K562 (cell line): ENCODE results near the gene CALR3. TPM values are rescaled to one million over a fixed set of nuclear protein-coding genes. Genes with fewer than 3 reads are reported as not detected.

Experiments used
- ATAC-seq: fragments of 200-7000 bp; cut with Tn5 transposase; 3 replicates; pipeline ENCODE4 v1.9.1; 2020; ENCODE audit warnings: moderate library complexity
- BruUV-seq: library from RNA; stranded (reverse); fragments of 400-500 nt; replicated peaks from 2 replicates; lab custom pipeline; 2021; lab: Mats Ljungman, UMichigan
- CTCF ChIA-PET: fragments of 300-600 bp; formaldehyde crosslinking; extraction: SDS; loops from one replicate; lab custom pipeline; 2021; ENCODE audit warnings: low intra/inter-chr PET ratio; lab: Yijun Ruan, JAX
- POLR2A ChIA-PET: fragments of 300-600, 350-650 bp; sonication (Branson Sonifier 250); formaldehyde crosslinking; extraction: SDS; loops from one replicate; lab custom pipeline; 2021; ENCODE audit warnings: antibody characterized with exemption, inconsistent platforms; lab: Yijun Ruan, JAX
- DNase-seq, 4 experiments: peaks; one replicate each; pipeline versions ENCODE4 v3.0.0 to v3.0.0-alpha.2; 2011 to 2018; ENCODE audit warnings: low spot score in 3 of 4, mixed read lengths in 3 of 4; ENCODE audit errors: extremely low read depth in 1 of 4
- FAIRE-seq: peaks from 2 replicates; lab custom pipeline; 2011; peaks lifted over from hg19 to GRCh38; lab: Jason Lieb, UNC
- H2AFZ ChIP-seq: 2 replicates; pipeline ENCODE4 v1.6.0; 2011; ENCODE audit warnings: low read depth, low read length, control low read depth, inconsistent platforms
- H3K27ac ChIP-seq: fragments of 200-600 bp; 3 replicates; pipeline ENCODE4 v1.8.0; 2011; ENCODE audit warnings: low read depth, mild to moderate bottlenecking, control low read depth, inconsistent platforms, low read length, moderate library complexity, mixed read lengths; ENCODE audit errors: extremely low read depth
- H3K27me3 ChIP-seq, 2 experiments: fragments of 300-600 bp in 1 of 2; 2 replicates in 1 of 2; 3 replicates in 1 of 2; pipeline versions ENCODE4 v1.6.0 to v1.8.0; 2011; ENCODE audit warnings: inconsistent platforms in 2 of 2, low read length in 2 of 2, mild to moderate bottlenecking in 1 of 2, mixed read lengths in 1 of 2, moderate library complexity in 1 of 2; ENCODE audit not compliant: control insufficient read depth in 2 of 2, insufficient read depth in 2 of 2
- H3K36me3 ChIP-seq: fragments of 300-600 bp; 3 replicates; pipeline ENCODE4 v1.8.0; 2011; ENCODE audit warnings: mild to moderate bottlenecking, low read length, inconsistent platforms; ENCODE audit not compliant: control insufficient read depth, insufficient read depth
- H3K4me1 ChIP-seq, 2 experiments: fragments of 200-600 bp in 1 of 2; replicated peaks in 1 of 2; 2 replicates in 1 of 2; 3 replicates in 1 of 2; pipeline versions ENCODE4 v1.5.1 to v1.8.0; 2011; ENCODE audit warnings: inconsistent platforms in 2 of 2, low read length in 2 of 2, mild to moderate bottlenecking in 1 of 2, mixed read lengths in 1 of 2, moderate library complexity in 1 of 2; ENCODE audit not compliant: control insufficient read depth in 2 of 2, insufficient read depth in 2 of 2
- H3K4me2 ChIP-seq: 2 replicates; pipeline ENCODE4 v1.6.1; 2011; ENCODE audit warnings: low read length, control low read depth, inconsistent platforms, mixed read lengths; ENCODE audit not compliant: insufficient read depth
- H3K4me3 ChIP-seq: fragments of 200-600 bp; sonication (generic), shearing (Covaris generic); 2 replicates; pipeline ENCODE4 v1.5.1; 2016; ENCODE audit warnings: control low read depth, inconsistent platforms
- H3K79me2 ChIP-seq: fragments of 200-600 bp; 3 replicates; pipeline ENCODE4 v1.8.0; 2011; ENCODE audit warnings: low read length, inconsistent platforms; ENCODE audit not compliant: control insufficient read depth, insufficient read depth
- H3K9ac ChIP-seq, 2 experiments: 2 replicates each; pipeline versions ENCODE4 v1.6.0 to v1.6.1; 2011; ENCODE audit warnings: low read depth in 2 of 2, low read length in 2 of 2, control low read depth in 1 of 2, inconsistent platforms in 1 of 2, mild to moderate bottlenecking in 1 of 2, mixed read lengths in 1 of 2; ENCODE audit not compliant: insufficient read depth in 1 of 2
- H3K9me1 ChIP-seq: one replicate; pipeline ENCODE4 v1.6.0; 2011; ENCODE audit warnings: inconsistent platforms, mild to moderate bottlenecking, low read length, moderate library complexity; ENCODE audit not compliant: control insufficient read depth, insufficient read depth
- H3K9me3 ChIP-seq: replicated peaks from 2 replicates; pipeline ENCODE4 v1.5.1; 2011; ENCODE audit warnings: low read depth, low read length, inconsistent platforms; ENCODE audit not compliant: control insufficient read depth, insufficient read depth
- H4K20me1 ChIP-seq: replicated peaks from 2 replicates; pipeline ENCODE4 v1.6.1; 2011; ENCODE audit warnings: low read length, inconsistent platforms, mixed read lengths; ENCODE audit not compliant: control insufficient read depth, insufficient read depth
- CREBBP ChIP-seq: IDR thresholded peaks from one replicate; pipeline ENCODE4 v1.6.1; 2012; ENCODE audit warnings: low read depth, mild to moderate bottlenecking, control low read depth, inconsistent platforms, low read length
- ETV6 ChIP-seq, 3 experiments: fragments of 150-350 bp in 1 of 3; sonication (generic) in 1 of 3; formaldehyde crosslinking in 1 of 3; IDR thresholded peaks; 2 replicates each; pipeline versions ENCODE4 v1.6.1 to v1.8.0; 2014 to 2022; ENCODE audit warnings: borderline replicate concordance in 2 of 3, low read depth in 2 of 3, antibody characterized with exemption in 1 of 3, low read length in 1 of 3, mild to moderate bottlenecking in 1 of 3, missing genetic modification reagents in 1 of 3
- FOXJ2 ChIP-seq: fragments of 200-800 bp; sonication (Bioruptor generic); IDR thresholded peaks from 2 replicates; pipeline ENCODE4 v1.6.1; 2016; ENCODE audit warnings: missing genetic modification characterization, missing compliant biosample characterization
- MAFK ChIP-seq: IDR thresholded peaks from 2 replicates; pipeline ENCODE4 v1.6.1; 2011; ENCODE audit warnings: low read length, improper control_type of control experiment
- POLR2G ChIP-seq: fragments of 200-400 bp; formaldehyde crosslinking; IDR thresholded peaks from 2 replicates; pipeline ENCODE4 v1.6.1; 2017; ENCODE audit warnings: low read depth, mild to moderate bottlenecking, antibody characterized with exemption, low read length, moderate library complexity
- RBFOX2 ChIP-seq: fragments of 200-400 bp; formaldehyde crosslinking; IDR thresholded peaks from 2 replicates; pipeline ENCODE4 v1.6.1; 2017; ENCODE audit warnings: low read depth, mild to moderate bottlenecking, low read length, moderate library complexity
- SP2 ChIP-seq: IDR thresholded peaks from 2 replicates; pipeline ENCODE4 v1.6.1; 2011; ENCODE audit warnings: mild to moderate bottlenecking, low read depth, low read length, moderate library complexity; ENCODE audit not compliant: poor library complexity, severe bottlenecking; ENCODE audit errors: extremely low read depth
- WGBS: fragments of 100-300 bp; shearing (Covaris generic); methylation state at CpG from one replicate; pipeline ENCODE4 v1.1.6; 2016; ENCODE audit warnings: low coverage, mixed read lengths; ENCODE audit not compliant: insufficient coverage; ENCODE audit errors: missing lambda C conversion rate; 5-methylcytosine and 5-hydroxymethylcytosine counted together
- in situ Hi-C: fragments of 300-500 bp; cut with MboI; formaldehyde crosslinking; loops from 4 replicates; pipeline ENCODE4 v1.15.0; 2018; ENCODE audit warnings: inconsistent platforms, mixed read lengths
- intact Hi-C: fragments of 100-400 bp; cut with micrococcal nuclease; formaldehyde crosslinking; loops from 2 replicates; pipeline ENCODE4 v1.14.2; 2022
- polyA plus RNA-seq, 8 experiments: library from polyadenylated mRNA; depleted of rRNA in 4 of 8; stranded (reverse) in 5 of 8; unstranded in 3 of 8; fragments of >200 nt; fragmentation: Nextera tagmentation in 2 of 8; fragmentation: Illumina TruSeq in 1 of 8; extraction: Ambion mirVana in 2 of 8; extraction: Trizol in 1 of 8; gene quantifications; 2 replicates each; pipeline versions ENCODE4 v1.2.1 to v1.2.3, GENCODE V29; 2011 to 2014; ENCODE audit warnings: inconsistent platforms in 1 of 8, missing spikeins in 1 of 8
- total RNA-seq, 7 experiments: library from RNA; depleted of rRNA in 6 of 7; stranded (reverse); fragments of >200 nt in 6 of 7; fragmentation: Illumina TruSeq in 2 of 7; extraction: Trizol in 2 of 7; gene quantifications; 2 replicates each; pipeline versions ENCODE4 v1.2.1 to v1.2.3, GENCODE V29; 2011 to 2021; ENCODE audit warnings: low replicate concordance in 1 of 7
- TF ChIP-seq, protein P1 (sequence below): fragments of 250-450 bp; sonication (Bioruptor Pico); IDR thresholded peaks from 2 replicates; pipeline ENCODE4 v1.9.0; 2021; ENCODE audit warnings: mild to moderate bottlenecking
- TF ChIP-seq, protein P2 (sequence below): fragments of 250-450 bp; sonication (Bioruptor Pico); IDR thresholded peaks from 2 replicates; pipeline ENCODE4 v1.8.0; 2021; ENCODE audit warnings: mild to moderate bottlenecking, moderate library complexity
- TF ChIP-seq, protein P3 (sequence below), 3 experiments: IDR thresholded peaks in 2 of 3; conservative IDR thresholded peaks in 1 of 3; 2 replicates each; pipeline ENCODE4 v1.5.1; 2011 to 2012; ENCODE audit warnings: low read length in 3 of 3, mild to moderate bottlenecking in 3 of 3, control low read depth in 2 of 3, improper control_type of control experiment in 1 of 3, inconsistent platforms in 1 of 3, low read depth in 1 of 3, mixed read lengths in 1 of 3, moderate library complexity in 1 of 3; ENCODE audit not compliant: insufficient read depth in 2 of 3
- TF ChIP-seq, protein P4 (sequence below): sonication (generic); formaldehyde crosslinking; IDR thresholded peaks from 2 replicates; pipeline ENCODE4 v1.8.1; 2023; ENCODE audit warnings: mild to moderate bottlenecking, missing genetic modification reagents
- TF ChIP-seq, protein P5 (sequence below): sonication (generic); formaldehyde crosslinking; IDR thresholded peaks from 2 replicates; pipeline ENCODE4 v1.8.1; 2023; ENCODE audit warnings: mild to moderate bottlenecking, missing genetic modification reagents, moderate library complexity

Gene CALR3
- total and polyA plus RNA-seq, 9 of the 15 experiments (the other 6 are each of a cell fraction or from before 2014, with no cell fraction given), result 0.15 to 0.41 (median 0.22) TPM; not detected in 4

DNA sequence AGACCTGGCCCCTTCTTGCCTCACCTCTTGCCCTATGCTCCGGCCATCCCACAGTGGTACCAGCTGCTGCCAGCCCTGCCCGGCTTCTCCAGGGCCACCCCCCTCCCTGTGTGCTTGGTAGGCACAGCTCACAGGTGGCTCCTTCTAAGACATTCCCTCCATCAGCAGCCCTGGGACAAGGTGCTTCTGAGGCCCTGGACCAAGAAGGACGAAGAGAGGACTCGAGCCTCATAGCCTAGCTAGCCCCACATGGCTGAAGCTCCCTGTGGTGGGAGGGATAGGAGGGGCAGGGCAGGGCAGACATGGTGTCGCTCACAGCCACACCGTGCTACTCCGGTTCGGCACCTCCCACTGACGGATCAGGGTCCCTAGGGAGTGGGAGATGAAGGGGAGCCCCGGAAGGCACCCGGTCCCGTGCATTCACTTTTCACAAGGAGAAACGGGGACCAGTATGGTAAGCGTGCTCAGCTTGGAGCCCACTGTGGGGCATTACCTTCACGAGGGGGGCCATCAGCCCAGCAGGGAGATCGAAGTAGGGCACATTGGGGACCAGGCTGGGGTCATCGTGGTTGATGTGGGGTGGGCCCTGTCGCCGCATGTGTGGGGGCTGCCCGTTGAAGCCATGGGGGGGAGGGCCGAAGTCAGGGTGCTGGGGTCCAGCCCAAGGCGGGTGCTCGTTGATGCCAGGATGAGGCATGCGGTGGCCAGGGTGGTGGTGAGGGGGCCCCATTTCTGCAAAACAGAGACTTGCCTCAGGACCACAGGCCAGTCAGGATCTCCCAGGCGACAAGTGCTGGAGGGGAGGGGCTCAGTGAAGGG is 26.8 kb upstream of the CALR3 start:
- no peaks in the 10 kb centered on the region for H3K79me2 ChIP-seq
- H3K9me3 ChIP-seq, result no peaks in the 10 kb centered on the region
- H3K27ac ChIP-seq, result no peak overlapping the region
- H3K36me3 ChIP-seq, result peaks cover 94% of the 10 kb centered on the region
- H3K4me1 ChIP-seq, result peaks cover 0 to 12% of the 10 kb centered on the region in 2 experiments; a peak in 2 of 5 replicates
- H4K20me1 ChIP-seq, result peaks cover 12% of the 10 kb centered on the region; the same call in 1 of the 2 replicates
- intact Hi-C loops (no loop called here), in situ Hi-C loops (no loop called here)
- 98% methylated on average over 15 of the region's 25 CpGs for WGBS
- H3K9ac ChIP-seq, result no peak overlapping the region
- ChIA-PET POLR2A (interaction anchor here (0.7 to 2.4 kb wide), 3 partner anchors 8 to 12 kb away, joined by 4 to 9 read pairs (median 4); no protein-coding TSS in a partner anchor), CTCF (no interaction called here)
- H3K4me3 ChIP-seq, result no peak overlapping the region
- DNase-seq, result peak in 2 of 4 experiments; percentile 13 to 17
- H3K9me1 ChIP-seq, result no peaks in the 10 kb centered on the region
- no peak overlapping the region for H2AFZ ChIP-seq
- H3K27me3 ChIP-seq, result no peaks in the 10 kb centered on the region
- no peak for FAIRE-seq
- no TSS peak for BruUV-seq
- no peak for ATAC-seq
- H3K4me2 ChIP-seq, result no peak overlapping the region
- peak; percentile 63 for TF ChIP-seq POLR2G
- TF ChIP-seq, protein P1, sequence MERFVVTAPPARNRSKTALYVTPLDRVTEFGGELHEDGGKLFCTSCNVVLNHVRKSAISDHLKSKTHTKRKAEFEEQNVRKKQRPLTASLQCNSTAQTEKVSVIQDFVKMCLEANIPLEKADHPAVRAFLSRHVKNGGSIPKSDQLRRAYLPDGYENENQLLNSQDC, result no peak
- TF ChIP-seq, protein P2, sequence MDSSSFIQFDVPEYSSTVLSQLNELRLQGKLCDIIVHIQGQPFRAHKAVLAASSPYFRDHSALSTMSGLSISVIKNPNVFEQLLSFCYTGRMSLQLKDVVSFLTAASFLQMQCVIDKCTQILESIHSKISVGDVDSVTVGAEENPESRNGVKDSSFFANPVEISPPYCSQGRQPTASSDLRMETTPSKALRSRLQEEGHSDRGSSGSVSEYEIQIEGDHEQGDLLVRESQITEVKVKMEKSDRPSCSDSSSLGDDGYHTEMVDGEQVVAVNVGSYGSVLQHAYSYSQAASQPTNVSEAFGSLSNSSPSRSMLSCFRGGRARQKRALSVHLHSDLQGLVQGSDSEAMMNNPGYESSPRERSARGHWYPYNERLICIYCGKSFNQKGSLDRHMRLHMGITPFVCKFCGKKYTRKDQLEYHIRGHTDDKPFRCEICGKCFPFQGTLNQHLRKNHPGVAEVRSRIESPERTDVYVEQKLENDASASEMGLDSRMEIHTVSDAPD (CRISPR knock-in tag), result no peak
- no peak for TF ChIP-seq FOXJ2
- TF ChIP-seq RBFOX2, result peak; percentile 45
- TF ChIP-seq ETV6 (IDR thresholded peaks at IDR 0.05; ENCODE audit: borderline replicate concordance in 1 of 2, low read depth in 2 of 2, low read length in 1 of 2), result no peak
- TF ChIP-seq ETV6 (CRISPR knock-in tag; IDR thresholded peaks at IDR 0.05; ENCODE audit: borderline replicate concordance), result no peak
- TF ChIP-seq, protein P3, sequence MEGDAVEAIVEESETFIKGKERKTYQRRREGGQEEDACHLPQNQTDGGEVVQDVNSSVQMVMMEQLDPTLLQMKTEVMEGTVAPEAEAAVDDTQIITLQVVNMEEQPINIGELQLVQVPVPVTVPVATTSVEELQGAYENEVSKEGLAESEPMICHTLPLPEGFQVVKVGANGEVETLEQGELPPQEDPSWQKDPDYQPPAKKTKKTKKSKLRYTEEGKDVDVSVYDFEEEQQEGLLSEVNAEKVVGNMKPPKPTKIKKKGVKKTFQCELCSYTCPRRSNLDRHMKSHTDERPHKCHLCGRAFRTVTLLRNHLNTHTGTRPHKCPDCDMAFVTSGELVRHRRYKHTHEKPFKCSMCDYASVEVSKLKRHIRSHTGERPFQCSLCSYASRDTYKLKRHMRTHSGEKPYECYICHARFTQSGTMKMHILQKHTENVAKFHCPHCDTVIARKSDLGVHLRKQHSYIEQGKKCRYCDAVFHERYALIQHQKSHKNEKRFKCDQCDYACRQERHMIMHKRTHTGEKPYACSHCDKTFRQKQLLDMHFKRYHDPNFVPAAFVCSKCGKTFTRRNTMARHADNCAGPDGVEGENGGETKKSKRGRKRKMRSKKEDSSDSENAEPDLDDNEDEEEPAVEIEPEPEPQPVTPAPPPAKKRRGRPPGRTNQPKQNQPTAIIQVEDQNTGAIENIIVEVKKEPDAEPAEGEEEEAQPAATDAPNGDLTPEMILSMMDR (IDR thresholded peaks at IDR 0.05 in 2 of 3, conservative IDR thresholded peaks at IDR 0.05 in 1 of 3; ENCODE audit: insufficient read depth in 2 of 3, low read depth in 1 of 3, low read length in 3 of 3), result no peak
- TF ChIP-seq, protein P4, sequence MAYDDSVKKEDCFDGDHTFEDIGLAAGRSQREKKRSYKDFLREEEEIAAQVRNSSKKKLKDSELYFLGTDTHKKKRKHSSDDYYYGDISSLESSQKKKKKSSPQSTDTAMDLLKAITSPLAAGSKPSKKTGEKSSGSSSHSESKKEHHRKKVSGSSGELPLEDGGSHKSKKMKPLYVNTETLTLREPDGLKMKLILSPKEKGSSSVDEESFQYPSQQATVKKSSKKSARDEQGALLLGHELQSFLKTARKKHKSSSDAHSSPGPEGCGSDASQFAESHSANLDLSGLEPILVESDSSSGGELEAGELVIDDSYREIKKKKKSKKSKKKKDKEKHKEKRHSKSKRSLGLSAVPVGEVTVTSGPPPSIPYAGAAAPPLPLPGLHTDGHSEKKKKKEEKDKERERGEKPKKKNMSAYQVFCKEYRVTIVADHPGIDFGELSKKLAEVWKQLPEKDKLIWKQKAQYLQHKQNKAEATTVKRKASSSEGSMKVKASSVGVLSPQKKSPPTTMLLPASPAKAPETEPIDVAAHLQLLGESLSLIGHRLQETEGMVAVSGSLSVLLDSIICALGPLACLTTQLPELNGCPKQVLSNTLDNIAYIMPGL (CRISPR knock-in tag), result no peak
- TF ChIP-seq SP2, result no peak
- TF ChIP-seq, protein P5, sequence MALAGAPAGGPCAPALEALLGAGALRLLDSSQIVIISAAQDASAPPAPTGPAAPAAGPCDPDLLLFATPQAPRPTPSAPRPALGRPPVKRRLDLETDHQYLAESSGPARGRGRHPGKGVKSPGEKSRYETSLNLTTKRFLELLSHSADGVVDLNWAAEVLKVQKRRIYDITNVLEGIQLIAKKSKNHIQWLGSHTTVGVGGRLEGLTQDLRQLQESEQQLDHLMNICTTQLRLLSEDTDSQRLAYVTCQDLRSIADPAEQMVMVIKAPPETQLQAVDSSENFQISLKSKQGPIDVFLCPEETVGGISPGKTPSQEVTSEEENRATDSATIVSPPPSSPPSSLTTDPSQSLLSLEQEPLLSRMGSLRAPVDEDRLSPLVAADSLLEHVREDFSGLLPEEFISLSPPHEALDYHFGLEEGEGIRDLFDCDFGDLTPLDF, result no peak
- TF ChIP-seq CREBBP, result no peak
- no peak for TF ChIP-seq MAFK
